ENCODE measurements around the gene KRTAP12-1.
"Not testable (repeated sequence)": the region's sequence is repeated elsewhere in the genome, so short reads cannot be mapped to it uniquely, and the experiment has no call there.

GRCh38 chr21:44689740-44690139, 7.8 kb upstream of the KRTAP12-1 start:
- TF ChIP-seq, protein P1, sequence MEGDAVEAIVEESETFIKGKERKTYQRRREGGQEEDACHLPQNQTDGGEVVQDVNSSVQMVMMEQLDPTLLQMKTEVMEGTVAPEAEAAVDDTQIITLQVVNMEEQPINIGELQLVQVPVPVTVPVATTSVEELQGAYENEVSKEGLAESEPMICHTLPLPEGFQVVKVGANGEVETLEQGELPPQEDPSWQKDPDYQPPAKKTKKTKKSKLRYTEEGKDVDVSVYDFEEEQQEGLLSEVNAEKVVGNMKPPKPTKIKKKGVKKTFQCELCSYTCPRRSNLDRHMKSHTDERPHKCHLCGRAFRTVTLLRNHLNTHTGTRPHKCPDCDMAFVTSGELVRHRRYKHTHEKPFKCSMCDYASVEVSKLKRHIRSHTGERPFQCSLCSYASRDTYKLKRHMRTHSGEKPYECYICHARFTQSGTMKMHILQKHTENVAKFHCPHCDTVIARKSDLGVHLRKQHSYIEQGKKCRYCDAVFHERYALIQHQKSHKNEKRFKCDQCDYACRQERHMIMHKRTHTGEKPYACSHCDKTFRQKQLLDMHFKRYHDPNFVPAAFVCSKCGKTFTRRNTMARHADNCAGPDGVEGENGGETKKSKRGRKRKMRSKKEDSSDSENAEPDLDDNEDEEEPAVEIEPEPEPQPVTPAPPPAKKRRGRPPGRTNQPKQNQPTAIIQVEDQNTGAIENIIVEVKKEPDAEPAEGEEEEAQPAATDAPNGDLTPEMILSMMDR (conservative IDR thresholded peaks at IDR 0.05; ENCODE audit: low read length), result not testable (repeated sequence)
- TF ChIP-seq EZH2phosphoT487 (IDR thresholded peaks at IDR 0.05; ENCODE audit: borderline replicate concordance, low read depth, low read length), result not testable (repeated sequence)

Data from OCI-LY7 (cell line).